HepG2 (cell line): ENCODE measurements around the gene MYO5A. TPM values are rescaled to one million over a fixed set of nuclear protein-coding genes. Genes with fewer than 3 reads are reported as not detected.
"Not testable (repeated sequence)": the region's sequence is repeated elsewhere in the genome, so short reads cannot be mapped to it uniquely, and the experiment has no call there.

Experiments
- ATAC-seq: fragments of 200-7000 bp; cut with Tn5 transposase; 3 replicates; pipeline ENCODE4 v1.9.1; 2020; ENCODE audit warnings: mild to moderate bottlenecking, moderate library complexity
- BruUV-seq: library from RNA; stranded (reverse); fragments of 400-500 nt; replicated peaks from 2 replicates; lab custom pipeline; 2021; lab: Mats Ljungman, UMichigan
- CTCF ChIA-PET: fragments of 300-600 bp; formaldehyde crosslinking; extraction: SDS; loops from one replicate; lab custom pipeline; 2021; ENCODE audit warnings: low total read pairs, inconsistent platforms, low intra/inter-chr PET ratio; lab: Yijun Ruan, JAX
- POLR2A ChIA-PET: fragments of 350-600 bp; sonication (Branson Sonifier 250); formaldehyde crosslinking; loops from one replicate; lab custom pipeline; 2020; ENCODE audit warnings: antibody characterized with exemption, inconsistent platforms; lab: Yijun Ruan, JAX
- DNase-seq: peaks from one replicate; pipeline ENCODE4 v3.0.0-alpha.2; 2015; ENCODE audit warnings: low spot score
- FAIRE-seq: peaks from 3 replicates; lab custom pipeline; 2011; peaks lifted over from hg19 to GRCh38; lab: Jason Lieb, UNC
- H2AFZ ChIP-seq: one replicate; pipeline ENCODE4 v1.6.1; 2011; ENCODE audit warnings: low read length, inconsistent platforms
- H3K27ac ChIP-seq: fragments of 300-600 bp; 3 replicates; pipeline ENCODE4 v1.8.0; 2011; ENCODE audit warnings: mixed run types, mild to moderate bottlenecking, mixed read lengths, low read length, inconsistent platforms; ENCODE audit not compliant: insufficient read depth; ENCODE audit errors: extremely low read length
- H3K27me3 ChIP-seq, 2 experiments: fragments of 200-600 bp in 1 of 2; 2 replicates in 1 of 2; 3 replicates in 1 of 2; pipeline versions ENCODE4 v1.6.0 to v1.8.0; 2011; ENCODE audit warnings: low read length in 2 of 2, mild to moderate bottlenecking in 2 of 2, moderate library complexity in 2 of 2, inconsistent platforms in 1 of 2; ENCODE audit not compliant: insufficient read depth in 2 of 2, control insufficient read depth in 1 of 2
- H3K36me3 ChIP-seq, 2 experiments: fragments of 200-600 bp in 1 of 2; replicated peaks in 1 of 2; 2 replicates in 1 of 2; 3 replicates in 1 of 2; pipeline versions ENCODE4 v1.5.1 to v1.8.0; 2011; ENCODE audit warnings: low read length in 2 of 2, inconsistent platforms in 1 of 2; ENCODE audit not compliant: insufficient read depth in 2 of 2, control insufficient read depth in 1 of 2
- H3K4me1 ChIP-seq: 2 replicates; pipeline ENCODE4 v1.5.1; 2012; ENCODE audit warnings: low read length, inconsistent platforms; ENCODE audit not compliant: insufficient read depth
- H3K4me2 ChIP-seq: 2 replicates; pipeline ENCODE4 v1.6.0; 2011; ENCODE audit warnings: low read depth, low read length, inconsistent platforms
- H3K4me3 ChIP-seq, 3 experiments: fragments of 200-600 bp in 1 of 3; sonication (generic), shearing (Covaris generic) in 1 of 3; replicated peaks in 1 of 3; 2 replicates each; pipeline ENCODE4 v1.5.1; 2011 to 2016; ENCODE audit warnings: low read length in 3 of 3, inconsistent platforms in 2 of 3, low read depth in 2 of 3, mild to moderate bottlenecking in 2 of 3, control low read depth in 1 of 3, mixed read lengths in 1 of 3; ENCODE audit not compliant: insufficient read depth in 1 of 3
- H3K79me2 ChIP-seq: one replicate; pipeline ENCODE4 v1.6.1; 2011; ENCODE audit warnings: low read length, inconsistent platforms; ENCODE audit not compliant: insufficient read depth
- H3K9ac ChIP-seq: 2 replicates; pipeline ENCODE4 v1.6.0; 2011; ENCODE audit warnings: mild to moderate bottlenecking, low read depth, low read length, inconsistent platforms; ENCODE audit not compliant: insufficient read depth
- H3K9me3 ChIP-seq: 2 replicates; pipeline ENCODE4 v1.5.1; 2012; ENCODE audit warnings: mild to moderate bottlenecking, low read length
- H4K20me1 ChIP-seq: 2 replicates; pipeline ENCODE4 v1.6.0; 2011; ENCODE audit warnings: inconsistent platforms, mild to moderate bottlenecking, low read length, moderate library complexity; ENCODE audit not compliant: insufficient read depth
- FOXJ3 ChIP-seq: sonication (generic); formaldehyde crosslinking; IDR thresholded peaks from 2 replicates; pipeline ENCODE4 v1.4.0; 2020; ENCODE audit warnings: missing genetic modification reagents, mild to moderate bottlenecking, borderline replicate concordance
- GATAD2A ChIP-seq: IDR thresholded peaks from 2 replicates; pipeline ENCODE4 v1.6.1; 2016
- NFE2L1 ChIP-seq: sonication (generic); formaldehyde crosslinking; IDR thresholded peaks from 2 replicates; pipeline ENCODE4 v1.4.0; 2020; ENCODE audit warnings: missing genetic modification reagents, mild to moderate bottlenecking, borderline replicate concordance
- STAG1 ChIP-seq: sonication (generic); formaldehyde crosslinking; IDR thresholded peaks from 2 replicates; pipeline ENCODE4 v1.4.0; 2020; ENCODE audit warnings: missing genetic modification reagents
- ZNF326 ChIP-seq: sonication (generic); formaldehyde crosslinking; IDR thresholded peaks from 2 replicates; pipeline ENCODE4 v1.4.0; 2020; ENCODE audit warnings: missing genetic modification reagents, borderline replicate concordance
- WGBS: methylation state at CpG from one replicate; pipeline ENCODE4 v1.1.6; 2017; ENCODE audit warnings: low lambda C conversion rate; 5-methylcytosine and 5-hydroxymethylcytosine counted together
- in situ Hi-C: cut with HindIII; loops from 2 replicates; pipeline ENCODE4 v1.10.0; 2017; ENCODE audit warnings: low pct_unique_long_range_greater_than_20kb; ENCODE audit not compliant: extremely low pct_ligation_motif_present
- intact Hi-C: fragments of 100-400 bp; cut with micrococcal nuclease; formaldehyde crosslinking; loops from one replicate; pipeline ENCODE4 v1.10.0; 2022; ENCODE audit not compliant: unreplicated experiment
- polyA plus RNA-seq, 8 experiments: library from polyadenylated mRNA; depleted of rRNA in 3 of 8; stranded (reverse) in 7 of 8; unstranded in 1 of 8; fragments of >200 nt; fragmentation: Illumina TruSeq in 4 of 8; extraction: Trizol in 4 of 8; gene quantifications; 2 replicates each; pipeline versions ENCODE4 v1.2.1 to v1.2.3, GENCODE V29; 2011 to 2016; ENCODE audit warnings: low read depth in 4 of 8, missing spikeins in 1 of 8, mixed read lengths in 1 of 8; ENCODE audit not compliant: insufficient read depth in 1 of 8
- total RNA-seq, 5 experiments: library from RNA; depleted of rRNA; stranded (reverse); fragments of >200 nt; fragmentation: Illumina TruSeq; extraction: Trizol; gene quantifications; 2 replicates each; pipeline ENCODE4 v1.2.3, GENCODE V29; 2016; ENCODE audit warnings: low read depth in 1 of 5
- TF ChIP-seq, protein P1 (sequence below): sonication (generic); formaldehyde crosslinking; IDR thresholded peaks from 2 replicates; pipeline ENCODE4 v1.4.0; 2020; ENCODE audit warnings: mild to moderate bottlenecking, missing genetic modification reagents
- TF ChIP-seq, protein P2 (sequence below): sonication (generic); formaldehyde crosslinking; IDR thresholded peaks from 2 replicates; pipeline ENCODE4 v1.8.0; 2022; ENCODE audit warnings: missing genetic modification reagents, low read depth, mild to moderate bottlenecking, borderline replicate concordance
- TF ChIP-seq, protein P3 (sequence below): sonication (generic); formaldehyde crosslinking; conservative IDR thresholded peaks from 2 replicates; pipeline ENCODE4 v1.8.0; 2022; ENCODE audit warnings: missing genetic modification reagents

The MYO5A gene
- total and polyA plus RNA-seq, 2 of the 13 experiments (the other 11 are each of a cell fraction or from before 2014, with no cell fraction given), result 2.8 to 4.8 TPM

DNA sequence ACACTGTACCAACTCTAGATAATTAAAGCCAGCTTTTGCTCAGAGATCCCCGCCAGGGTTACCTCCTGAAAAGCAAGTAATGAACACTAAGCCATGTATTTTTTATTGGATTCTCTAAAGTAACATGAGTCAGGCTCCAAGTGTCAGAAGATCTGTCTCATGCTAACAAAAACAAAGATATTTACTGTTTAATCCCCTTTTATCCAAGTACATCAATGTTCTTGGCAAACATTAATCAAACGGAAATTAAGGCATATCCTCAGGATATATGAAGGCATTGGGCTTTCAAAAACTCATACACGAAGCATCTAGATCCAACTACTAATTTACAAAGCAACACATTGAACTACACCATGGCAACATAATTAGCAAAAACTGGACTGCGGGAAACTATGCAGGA lies 37.2 kb downstream of the MYO5A start (continued):
- TF ChIP-seq, protein P1, sequence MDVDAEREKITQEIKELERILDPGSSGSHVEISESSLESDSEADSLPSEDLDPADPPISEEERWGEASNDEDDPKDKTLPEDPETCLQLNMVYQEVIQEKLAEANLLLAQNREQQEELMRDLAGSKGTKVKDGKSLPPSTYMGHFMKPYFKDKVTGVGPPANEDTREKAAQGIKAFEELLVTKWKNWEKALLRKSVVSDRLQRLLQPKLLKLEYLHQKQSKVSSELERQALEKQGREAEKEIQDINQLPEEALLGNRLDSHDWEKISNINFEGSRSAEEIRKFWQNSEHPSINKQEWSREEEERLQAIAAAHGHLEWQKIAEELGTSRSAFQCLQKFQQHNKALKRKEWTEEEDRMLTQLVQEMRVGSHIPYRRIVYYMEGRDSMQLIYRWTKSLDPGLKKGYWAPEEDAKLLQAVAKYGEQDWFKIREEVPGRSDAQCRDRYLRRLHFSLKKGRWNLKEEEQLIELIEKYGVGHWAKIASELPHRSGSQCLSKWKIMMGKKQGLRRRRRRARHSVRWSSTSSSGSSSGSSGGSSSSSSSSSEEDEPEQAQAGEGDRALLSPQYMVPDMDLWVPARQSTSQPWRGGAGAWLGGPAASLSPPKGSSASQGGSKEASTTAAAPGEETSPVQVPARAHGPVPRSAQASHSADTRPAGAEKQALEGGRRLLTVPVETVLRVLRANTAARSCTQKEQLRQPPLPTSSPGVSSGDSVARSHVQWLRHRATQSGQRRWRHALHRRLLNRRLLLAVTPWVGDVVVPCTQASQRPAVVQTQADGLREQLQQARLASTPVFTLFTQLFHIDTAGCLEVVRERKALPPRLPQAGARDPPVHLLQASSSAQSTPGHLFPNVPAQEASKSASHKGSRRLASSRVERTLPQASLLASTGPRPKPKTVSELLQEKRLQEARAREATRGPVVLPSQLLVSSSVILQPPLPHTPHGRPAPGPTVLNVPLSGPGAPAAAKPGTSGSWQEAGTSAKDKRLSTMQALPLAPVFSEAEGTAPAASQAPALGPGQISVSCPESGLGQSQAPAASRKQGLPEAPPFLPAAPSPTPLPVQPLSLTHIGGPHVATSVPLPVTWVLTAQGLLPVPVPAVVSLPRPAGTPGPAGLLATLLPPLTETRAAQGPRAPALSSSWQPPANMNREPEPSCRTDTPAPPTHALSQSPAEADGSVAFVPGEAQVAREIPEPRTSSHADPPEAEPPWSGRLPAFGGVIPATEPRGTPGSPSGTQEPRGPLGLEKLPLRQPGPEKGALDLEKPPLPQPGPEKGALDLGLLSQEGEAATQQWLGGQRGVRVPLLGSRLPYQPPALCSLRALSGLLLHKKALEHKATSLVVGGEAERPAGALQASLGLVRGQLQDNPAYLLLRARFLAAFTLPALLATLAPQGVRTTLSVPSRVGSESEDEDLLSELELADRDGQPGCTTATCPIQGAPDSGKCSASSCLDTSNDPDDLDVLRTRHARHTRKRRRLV (CRISPR knock-in tag), result no peak
- TF ChIP-seq, protein P2, sequence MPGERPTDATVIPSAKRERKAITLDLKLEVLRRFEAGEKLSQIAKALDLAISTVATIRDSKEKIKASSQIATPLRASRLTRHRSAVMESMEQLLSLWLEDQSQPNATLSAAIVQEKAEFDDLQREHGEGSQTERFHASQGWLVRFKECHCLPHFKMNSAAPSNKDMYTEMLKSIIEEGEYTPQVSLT (CRISPR knock-in tag), result no peak
- TF ChIP-seq FOXJ3 (no peak), STAG1 (CRISPR knock-in tag) (no peak), NFE2L1 (CRISPR knock-in tag) (no peak), GATAD2A (CRISPR knock-in tag) (no peak), ZNF326 (CRISPR knock-in tag) (no peak)
- TF ChIP-seq, protein P3, sequence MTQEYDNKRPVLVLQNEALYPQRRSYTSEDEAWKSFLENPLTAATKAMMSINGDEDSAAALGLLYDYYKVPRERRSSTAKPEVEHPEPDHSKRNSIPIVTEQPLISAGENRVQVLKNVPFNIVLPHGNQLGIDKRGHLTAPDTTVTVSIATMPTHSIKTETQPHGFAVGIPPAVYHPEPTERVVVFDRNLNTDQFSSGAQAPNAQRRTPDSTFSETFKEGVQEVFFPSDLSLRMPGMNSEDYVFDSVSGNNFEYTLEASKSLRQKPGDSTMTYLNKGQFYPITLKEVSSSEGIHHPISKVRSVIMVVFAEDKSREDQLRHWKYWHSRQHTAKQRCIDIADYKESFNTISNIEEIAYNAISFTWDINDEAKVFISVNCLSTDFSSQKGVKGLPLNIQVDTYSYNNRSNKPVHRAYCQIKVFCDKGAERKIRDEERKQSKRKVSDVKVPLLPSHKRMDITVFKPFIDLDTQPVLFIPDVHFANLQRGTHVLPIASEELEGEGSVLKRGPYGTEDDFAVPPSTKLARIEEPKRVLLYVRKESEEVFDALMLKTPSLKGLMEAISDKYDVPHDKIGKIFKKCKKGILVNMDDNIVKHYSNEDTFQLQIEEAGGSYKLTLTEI, result no peak

DNA sequence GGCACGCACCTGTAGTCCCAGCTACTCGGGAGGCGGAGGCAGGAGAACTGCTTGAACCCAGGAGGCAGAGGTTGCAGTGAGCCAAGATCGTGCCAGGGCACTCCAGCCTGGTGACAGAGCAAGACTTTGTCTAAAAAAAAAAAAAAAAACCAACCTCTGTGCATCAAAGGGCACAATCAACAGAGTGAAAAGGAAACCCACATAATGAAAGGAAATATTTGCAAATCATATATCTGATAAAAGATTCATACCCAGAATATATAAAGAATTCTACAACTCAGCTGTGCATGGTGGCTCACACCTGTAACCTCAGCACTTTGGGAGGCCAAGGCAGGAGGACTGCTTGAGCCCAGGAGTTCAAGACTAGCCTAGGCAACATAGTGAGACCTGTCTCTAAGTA lies 39.2 kb downstream of the MYO5A start:
- WGBS, result 54% methylated on average over 4 of the region's 4 CpGs
- FAIRE-seq, DNase-seq, ATAC-seq, in situ Hi-C loops, H3K4me2 ChIP-seq, H3K27me3 ChIP-seq, H2AFZ ChIP-seq, H3K36me3 ChIP-seq, intact Hi-C loops, H3K4me3 ChIP-seq, H3K4me1 ChIP-seq, CTCF ChIA-PET, H3K79me2 ChIP-seq, H3K9ac ChIP-seq, POLR2A ChIA-PET, H3K27ac ChIP-seq, H4K20me1 ChIP-seq, H3K9me3 ChIP-seq, BruUV-seq: not testable (repeated sequence)
